Activated CD8-positive, alpha-beta T cell treated with anti-CD3 and anti-CD28 coated beads for 36 hours (primary cell): Measurements from ENCODE around the gene CWC27. TPM values are rescaled to one million over a fixed set of nuclear protein-coding genes. Genes with fewer than 3 reads are reported as not detected.

Source experiments
- ATAC-seq: fragments of 200-7000 bp; cut with Tn5 transposase; one replicate; pipeline ENCODE4 v1.10.0; 2021; ENCODE audit warnings: mild to moderate bottlenecking, moderate library complexity
- CTCF ChIA-PET: fragments of 350-600 bp; sonication (Branson Sonifier 250); formaldehyde crosslinking; loops from one replicate; lab custom pipeline; 2021; ENCODE audit warnings: antibody characterized with exemption; lab: Charles Lee
- POLR2A ChIA-PET: fragments of 350-600 bp; sonication (Branson Sonifier 250); formaldehyde crosslinking; loops from one replicate; lab custom pipeline; 2021; ENCODE audit warnings: antibody characterized with exemption; lab: Charles Lee
- DNase-seq: peaks from one replicate; pipeline ENCODE4 v3.0.0-alpha.2; 2020
- H3K27ac Mint-ChIP-seq: one replicate; pipeline ENCODE4 v1.8.0; 2021; ENCODE audit warnings: mild to moderate bottlenecking, mixed read lengths
- H3K27me3 Mint-ChIP-seq: one replicate; pipeline ENCODE4 v1.8.0; 2021; ENCODE audit warnings: mixed read lengths
- H3K36me3 Mint-ChIP-seq: one replicate; pipeline ENCODE4 v1.8.0; 2021; ENCODE audit warnings: low read depth, mixed read lengths
- H3K4me1 Mint-ChIP-seq: one replicate; pipeline ENCODE4 v1.8.0; 2021; ENCODE audit warnings: low read depth, mixed read lengths
- H3K4me3 Mint-ChIP-seq: one replicate; pipeline ENCODE4 v1.8.0; 2021; ENCODE audit warnings: mild to moderate bottlenecking, moderate library complexity, mixed read lengths
- H3K9me3 Mint-ChIP-seq: one replicate; pipeline ENCODE4 v1.8.0; 2021; ENCODE audit warnings: mixed read lengths
- CTCF ChIP-seq: fragments of 200-600 bp; IDR thresholded peaks from one replicate; pipeline ENCODE4 v1.8.0; 2022; ENCODE audit warnings: antibody characterized with exemption, mild to moderate bottlenecking
- intact Hi-C: fragments of 100-400 bp; cut with micrococcal nuclease; formaldehyde crosslinking; loops from one replicate; pipeline ENCODE4 v1.10.0; 2022
- total RNA-seq, 2 experiments: library from RNA; stranded (reverse); gene quantifications; one replicate each; pipeline ENCODE4 v1.2.3, GENCODE V29; 2021

The CWC27 gene
- total RNA-seq, 2 experiments from 2014 or later: 32.3 to 38.1 TPM

GRCh38 chr5:65035211-65036206 lies 266.8 kb downstream of the CWC27 start:
- H3K9me3 Mint-ChIP-seq: no peaks in the 10 kb centered on the region
- H3K27me3 Mint-ChIP-seq: no peaks in the 10 kb centered on the region
- ATAC-seq (peak; percentile 88), DNase-seq (peak; percentile 88)
- TF ChIP-seq CTCF: no peak
- CTCF ChIA-PET: interaction anchor here (2.4 kb wide), 1 partner anchor 447 kb away, joined by 10 read pairs; the partner anchor contains the start of gene ADAMTS6
- H3K4me1 Mint-ChIP-seq: peaks cover 28% of the 10 kb centered on the region
- H3K27ac Mint-ChIP-seq: peak overlapping the region; percentile 93
- peak overlapping the region; percentile 68 for H3K4me3 Mint-ChIP-seq
- no peaks in the 10 kb centered on the region for H3K36me3 Mint-ChIP-seq
- intact Hi-C loops: no loop called here
- POLR2A ChIA-PET: interaction anchor here (1.0 to 1.7 kb wide), 6 partner anchors 9 to 69 kb away, joined by 3 to 4 read pairs (median 3); no protein-coding TSS in a partner anchor

- no peaks in the 10 kb centered on the region for H3K9me3 Mint-ChIP-seq
- ATAC-seq (no peak), DNase-seq (no peak)
- no peaks in the 10 kb centered on the region for H3K27me3 Mint-ChIP-seq
- intact Hi-C loops: no loop called here
- H3K36me3 Mint-ChIP-seq: no peaks in the 10 kb centered on the region
- peaks cover 38% of the 10 kb centered on the region for H3K4me1 Mint-ChIP-seq
- POLR2A ChIA-PET: no interaction called here
- H3K4me3 Mint-ChIP-seq: no peak overlapping the region
- CTCF ChIA-PET: interaction anchor here (0.9 to 2.4 kb wide), 7 partner anchors 10 to 444 kb away, joined by 3 to 10 read pairs (median 3); partner anchors contain the start of gene ADAMTS6
- H3K27ac Mint-ChIP-seq: peak overlapping the region; percentile 93
- TF ChIP-seq CTCF: peak; percentile 16
These were observed 269.4 kb downstream of the CWC27 start for GRCh38 chr5:65037831-65038815.

- no peaks in the 10 kb centered on the region for H3K27me3 Mint-ChIP-seq
- no peak for TF ChIP-seq CTCF
- H3K36me3 Mint-ChIP-seq: no peaks in the 10 kb centered on the region
- H3K9me3 Mint-ChIP-seq: no peaks in the 10 kb centered on the region
- no peak overlapping the region for H3K4me3 Mint-ChIP-seq
- intact Hi-C loops: no loop called here
- no peak overlapping the region for H3K27ac Mint-ChIP-seq
- POLR2A ChIA-PET: no interaction called here
- ATAC-seq: no peak
- no peak for DNase-seq
- CTCF ChIA-PET: no interaction called here
- peaks cover 28% of the 10 kb centered on the region for H3K4me1 Mint-ChIP-seq
These were observed 272.8 kb downstream of the CWC27 start for GRCh38 chr5:65041296-65042158.

GRCh38 chr5:65043843-65044359 lies 275.2 kb downstream of the CWC27 start:
- no peak for ATAC-seq
- no peak for TF ChIP-seq CTCF
- POLR2A ChIA-PET: no interaction called here
- H3K27me3 Mint-ChIP-seq: no peaks in the 10 kb centered on the region
- peaks cover 9% of the 10 kb centered on the region for H3K4me1 Mint-ChIP-seq
- H3K36me3 Mint-ChIP-seq: no peaks in the 10 kb centered on the region
- no peak overlapping the region for H3K27ac Mint-ChIP-seq
- H3K9me3 Mint-ChIP-seq: no peaks in the 10 kb centered on the region
- H3K4me3 Mint-ChIP-seq: no peak overlapping the region
- CTCF ChIA-PET: no interaction called here
- no peak for DNase-seq
- intact Hi-C loops: no loop called here
